Astrocyte (in vitro differentiated cells and primary cell): ENCODE measurements around the gene OR8B8. TPM values are rescaled to one million over a fixed set of nuclear protein-coding genes. Genes with fewer than 3 reads are reported as not detected.
"Not testable (repeated sequence)": the region's sequence is repeated elsewhere in the genome, so short reads cannot be mapped to it uniquely, and the experiment has no call there.

ENCODE experiments used
- DNase-seq: peaks from one replicate; pipeline ENCODE4 v3.0.0-alpha.2; 2010; ENCODE audit warnings: low read depth
- FAIRE-seq: peaks from 2 replicates; lab custom pipeline; 2011; peaks lifted over from hg19 to GRCh38; lab: Jason Lieb, UNC
- H2AFZ ChIP-seq: 2 replicates; pipeline ENCODE4 v1.6.0; 2012; ENCODE audit warnings: low read depth, low read length, inconsistent platforms
- H3K27ac ChIP-seq: 2 replicates; pipeline ENCODE4 v1.5.1; 2011; ENCODE audit warnings: low read depth, low read length, inconsistent platforms
- H3K27me3 ChIP-seq: 2 replicates; pipeline ENCODE4 v1.6.0; 2011; ENCODE audit warnings: low read length, inconsistent platforms; ENCODE audit not compliant: insufficient read depth
- H3K36me3 ChIP-seq: 2 replicates; pipeline ENCODE4 v1.5.1; 2011; ENCODE audit warnings: low read length, inconsistent platforms; ENCODE audit not compliant: insufficient read depth
- H3K4me1 ChIP-seq: 2 replicates; pipeline ENCODE4 v1.5.1; 2011; ENCODE audit warnings: low read length, inconsistent platforms; ENCODE audit not compliant: insufficient read depth
- H3K4me2 ChIP-seq: 2 replicates; pipeline ENCODE4 v1.6.0; 2012; ENCODE audit warnings: low read length, inconsistent platforms
- H3K4me3 ChIP-seq: 2 replicates; pipeline ENCODE4 v1.5.1; 2011; ENCODE audit warnings: low read depth, mild to moderate bottlenecking, low read length, inconsistent platforms; ENCODE audit not compliant: insufficient read depth
- H3K79me2 ChIP-seq: 2 replicates; pipeline ENCODE4 v1.6.0; 2012; ENCODE audit warnings: mild to moderate bottlenecking, low read length, inconsistent platforms; ENCODE audit not compliant: insufficient read depth
- H3K9ac ChIP-seq: 2 replicates; pipeline ENCODE4 v1.6.0; 2012; ENCODE audit warnings: mild to moderate bottlenecking, low read length, inconsistent platforms
- H3K9me3 ChIP-seq: 2 replicates; pipeline ENCODE4 v1.5.1; 2012; ENCODE audit warnings: low read depth, mild to moderate bottlenecking, low read length, inconsistent platforms; ENCODE audit not compliant: insufficient read depth
- H4K20me1 ChIP-seq: 2 replicates; pipeline ENCODE4 v1.6.0; 2012; ENCODE audit warnings: low read length, inconsistent platforms; ENCODE audit not compliant: insufficient read depth
- H3K27ac Mint-ChIP-seq: one replicate; pipeline ENCODE4 v1.8.0; 2021; ENCODE audit warnings: mild to moderate bottlenecking, mixed read lengths; ENCODE audit not compliant: unreplicated experiment
- H3K27me3 Mint-ChIP-seq: one replicate; pipeline ENCODE4 v1.8.0; 2021; ENCODE audit warnings: low read depth, mixed read lengths; ENCODE audit not compliant: unreplicated experiment
- H3K36me3 Mint-ChIP-seq: one replicate; pipeline ENCODE4 v1.8.0; 2021; ENCODE audit warnings: low read depth, mixed read lengths; ENCODE audit not compliant: unreplicated experiment
- H3K4me1 Mint-ChIP-seq: one replicate; pipeline ENCODE4 v1.8.0; 2021; ENCODE audit warnings: low read depth, mixed read lengths; ENCODE audit not compliant: unreplicated experiment
- H3K4me3 Mint-ChIP-seq: one replicate; pipeline ENCODE4 v1.8.0; 2021; ENCODE audit warnings: mild to moderate bottlenecking, moderate library complexity, mixed read lengths; ENCODE audit not compliant: unreplicated experiment
- H3K9me3 Mint-ChIP-seq: one replicate; pipeline ENCODE4 v1.8.0; 2021; ENCODE audit warnings: mild to moderate bottlenecking, mixed read lengths; ENCODE audit not compliant: unreplicated experiment
- EZH2 ChIP-seq: IDR thresholded peaks from 2 replicates; pipeline ENCODE4 v1.6.1; 2012; ENCODE audit warnings: mild to moderate bottlenecking, low read length, inconsistent platforms; ENCODE audit not compliant: insufficient read depth
- total RNA-seq: library from RNA; stranded (reverse); gene quantifications from 2 replicates; pipeline ENCODE4 v1.2.1, GENCODE V29; 2021
- TF ChIP-seq, protein P1 (sequence below): IDR thresholded peaks from 2 replicates; pipeline ENCODE4 v1.5.1; 2011; ENCODE audit warnings: low read depth, mild to moderate bottlenecking, inconsistent platforms, low read length, moderate library complexity; ENCODE audit not compliant: insufficient read depth

The OR8B8 gene
- total RNA-seq, 1 donor from 2014 or later, result not detected

DNA sequence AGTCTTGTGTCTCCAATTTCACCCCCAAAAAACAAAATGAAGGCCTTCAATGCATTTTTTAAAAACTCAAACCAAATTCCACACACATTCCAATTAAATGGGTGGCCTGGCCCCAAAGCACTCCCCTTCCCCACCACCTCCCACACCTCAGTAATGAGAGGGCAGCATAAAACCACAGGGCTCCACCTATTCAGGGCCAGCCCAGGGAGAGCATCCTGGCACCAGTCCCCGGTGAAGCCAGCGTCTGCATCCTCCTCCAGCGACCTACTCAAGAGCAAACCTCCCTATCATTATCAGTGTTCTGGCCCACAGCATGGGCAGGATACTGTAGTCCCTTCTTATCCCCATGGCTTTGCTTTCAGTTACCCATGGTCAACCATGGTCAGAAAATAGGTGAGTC lies 17.8 kb upstream of the OR8B8 start:
- no peak for FAIRE-seq
- H3K9ac ChIP-seq, result no peak overlapping the region
- peaks cover 8% of the 10 kb centered on the region for H3K27me3 Mint-ChIP-seq
- no peak overlapping the region for H3K27ac Mint-ChIP-seq
- no peaks in the 10 kb centered on the region for H3K36me3 Mint-ChIP-seq
- H3K79me2 ChIP-seq, result no peaks in the 10 kb centered on the region
- no peak overlapping the region for H2AFZ ChIP-seq
- TF ChIP-seq, protein P1, sequence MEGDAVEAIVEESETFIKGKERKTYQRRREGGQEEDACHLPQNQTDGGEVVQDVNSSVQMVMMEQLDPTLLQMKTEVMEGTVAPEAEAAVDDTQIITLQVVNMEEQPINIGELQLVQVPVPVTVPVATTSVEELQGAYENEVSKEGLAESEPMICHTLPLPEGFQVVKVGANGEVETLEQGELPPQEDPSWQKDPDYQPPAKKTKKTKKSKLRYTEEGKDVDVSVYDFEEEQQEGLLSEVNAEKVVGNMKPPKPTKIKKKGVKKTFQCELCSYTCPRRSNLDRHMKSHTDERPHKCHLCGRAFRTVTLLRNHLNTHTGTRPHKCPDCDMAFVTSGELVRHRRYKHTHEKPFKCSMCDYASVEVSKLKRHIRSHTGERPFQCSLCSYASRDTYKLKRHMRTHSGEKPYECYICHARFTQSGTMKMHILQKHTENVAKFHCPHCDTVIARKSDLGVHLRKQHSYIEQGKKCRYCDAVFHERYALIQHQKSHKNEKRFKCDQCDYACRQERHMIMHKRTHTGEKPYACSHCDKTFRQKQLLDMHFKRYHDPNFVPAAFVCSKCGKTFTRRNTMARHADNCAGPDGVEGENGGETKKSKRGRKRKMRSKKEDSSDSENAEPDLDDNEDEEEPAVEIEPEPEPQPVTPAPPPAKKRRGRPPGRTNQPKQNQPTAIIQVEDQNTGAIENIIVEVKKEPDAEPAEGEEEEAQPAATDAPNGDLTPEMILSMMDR, result no peak
- TF ChIP-seq EZH2, result no peak
- H4K20me1 ChIP-seq, result no peaks in the 10 kb centered on the region
- H3K9me3 ChIP-seq, result no peaks in the 10 kb centered on the region
- no peaks in the 10 kb centered on the region for H3K4me1 Mint-ChIP-seq
- DNase-seq, result no peak
- no peak overlapping the region for H3K4me3 ChIP-seq
- H3K27me3 ChIP-seq, result no peaks in the 10 kb centered on the region
- no peaks in the 10 kb centered on the region for H3K4me1 ChIP-seq
- no peaks in the 10 kb centered on the region for H3K36me3 ChIP-seq
- no peak overlapping the region for H3K27ac ChIP-seq
- H3K4me2 ChIP-seq, result no peak overlapping the region
- H3K9me3 Mint-ChIP-seq, result peaks cover 4% of the 10 kb centered on the region
- no peak overlapping the region for H3K4me3 Mint-ChIP-seq

DNA sequence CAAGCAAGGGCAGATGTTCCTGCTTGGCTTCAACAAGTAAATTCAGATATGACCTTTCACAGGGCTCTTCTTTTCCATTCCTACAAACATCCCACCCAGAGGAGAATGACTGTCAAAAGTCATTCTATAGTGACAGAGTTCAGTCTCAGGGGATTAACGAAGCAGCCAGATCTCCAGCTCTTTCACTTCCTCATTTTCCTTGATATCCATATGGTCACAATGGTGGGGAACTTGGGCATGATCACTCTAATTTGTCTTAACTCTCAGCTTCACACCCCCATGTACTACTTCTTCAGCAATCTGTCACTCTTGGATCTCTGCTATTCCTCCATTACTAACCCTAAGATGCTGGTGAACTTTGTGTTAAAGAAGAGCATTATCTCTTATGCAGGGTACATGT lies 15.0 kb upstream of the OR8B8 start:
- H3K9me3 Mint-ChIP-seq, result peaks cover 2% of the 10 kb centered on the region
- H3K4me3 Mint-ChIP-seq, result no peak overlapping the region
- Histone ChIP-seq H3K9me3 (no peaks in the 10 kb centered on the region), H3K4me3 (no peak overlapping the region), H3K27ac (no peak overlapping the region), H2AFZ (no peak overlapping the region), H4K20me1 (no peaks in the 10 kb centered on the region), H3K4me1 (no peaks in the 10 kb centered on the region), H3K9ac (no peak overlapping the region), H3K27me3 (no peaks in the 10 kb centered on the region), H3K4me2 (no peak overlapping the region), H3K36me3 (no peaks in the 10 kb centered on the region), H3K79me2 (no peaks in the 10 kb centered on the region)
- FAIRE-seq, result no peak
- no peak overlapping the region for H3K27ac Mint-ChIP-seq
- TF ChIP-seq, protein P1, result no peak
- TF ChIP-seq EZH2, result no peak
- H3K36me3 Mint-ChIP-seq, result no peaks in the 10 kb centered on the region
- peaks cover 2% of the 10 kb centered on the region for H3K27me3 Mint-ChIP-seq
- H3K4me1 Mint-ChIP-seq, result no peaks in the 10 kb centered on the region
- no peak for DNase-seq

- H2AFZ ChIP-seq, H3K9me3 ChIP-seq, H3K4me2 ChIP-seq, H3K27me3 Mint-ChIP-seq, H3K27ac Mint-ChIP-seq, H3K4me3 ChIP-seq, FAIRE-seq, H4K20me1 ChIP-seq, DNase-seq, H3K4me1 ChIP-seq, H3K36me3 Mint-ChIP-seq, H3K36me3 ChIP-seq, H3K9me3 Mint-ChIP-seq, H3K27me3 ChIP-seq, H3K79me2 ChIP-seq, H3K4me3 Mint-ChIP-seq, H3K4me1 Mint-ChIP-seq, H3K27ac ChIP-seq, H3K9ac ChIP-seq: not testable (repeated sequence)
Measured at GRCh38 chr11:124459379-124459778, 13.9 kb upstream of the OR8B8 start.
